Lower leg skin (tissue), 4 donors: Measurements from ENCODE around the gene RIGI. TPM values are rescaled to one million over a fixed set of nuclear protein-coding genes. Genes with fewer than 3 reads are reported as not detected.
"Not testable (repeated sequence)": the region's sequence is repeated elsewhere in the genome, so short reads cannot be mapped to it uniquely, and the experiment has no call there.

Experiments
- DNase-seq, 2 donors: peaks; one replicate each; pipeline ENCODE4 v3.0.0-alpha.2; 2019; ENCODE audit warnings: low spot score in 2 of 2
- H3K4me3 ChIP-seq: fragments of 200-600 bp; sonication (generic); 2 replicates; pipeline ENCODE4 v1.5.1; 2017; ENCODE audit warnings: mild to moderate bottlenecking, low read depth; ENCODE audit not compliant: poor library complexity, severe bottlenecking
- POLR2A ChIP-seq, 2 donors: fragments of 450-650 bp; IDR thresholded peaks; one replicate each; pipeline ENCODE4 v1.6.1; 2016 to 2017; ENCODE audit warnings: antibody characterized with exemption in 2 of 2, mild to moderate bottlenecking in 1 of 2, moderate library complexity in 1 of 2
- WGBS, 2 donors: methylation state at CpG; one replicate each; pipeline ENCODE4 v1.1.5; 2018; 5-methylcytosine and 5-hydroxymethylcytosine counted together
- intact Hi-C: fragments of 100-400 bp; cut with DNase I; formaldehyde crosslinking; loops from one replicate; pipeline ENCODE4 v1.15.0; 2023; ENCODE audit warnings: low total_unique reads
- total RNA-seq, 4 donors: library from RNA; depleted of rRNA; stranded (reverse); fragments of >200 nt; gene quantifications; one replicate each; pipeline ENCODE4 v1.1.0, GENCODE V29; 2016
- TF ChIP-seq, protein P1 (sequence below), 3 donors: fragments of 450-650 bp; IDR thresholded peaks; one replicate each; pipeline ENCODE4 v1.5.1; 2016; ENCODE audit warnings: antibody characterized with exemption in 3 of 3, mild to moderate bottlenecking in 3 of 3, moderate library complexity in 2 of 3

RIGI gene
- total RNA-seq, 4 donors from 2014 or later = 5.0 to 12.0 (median 7.1) TPM

DNA sequence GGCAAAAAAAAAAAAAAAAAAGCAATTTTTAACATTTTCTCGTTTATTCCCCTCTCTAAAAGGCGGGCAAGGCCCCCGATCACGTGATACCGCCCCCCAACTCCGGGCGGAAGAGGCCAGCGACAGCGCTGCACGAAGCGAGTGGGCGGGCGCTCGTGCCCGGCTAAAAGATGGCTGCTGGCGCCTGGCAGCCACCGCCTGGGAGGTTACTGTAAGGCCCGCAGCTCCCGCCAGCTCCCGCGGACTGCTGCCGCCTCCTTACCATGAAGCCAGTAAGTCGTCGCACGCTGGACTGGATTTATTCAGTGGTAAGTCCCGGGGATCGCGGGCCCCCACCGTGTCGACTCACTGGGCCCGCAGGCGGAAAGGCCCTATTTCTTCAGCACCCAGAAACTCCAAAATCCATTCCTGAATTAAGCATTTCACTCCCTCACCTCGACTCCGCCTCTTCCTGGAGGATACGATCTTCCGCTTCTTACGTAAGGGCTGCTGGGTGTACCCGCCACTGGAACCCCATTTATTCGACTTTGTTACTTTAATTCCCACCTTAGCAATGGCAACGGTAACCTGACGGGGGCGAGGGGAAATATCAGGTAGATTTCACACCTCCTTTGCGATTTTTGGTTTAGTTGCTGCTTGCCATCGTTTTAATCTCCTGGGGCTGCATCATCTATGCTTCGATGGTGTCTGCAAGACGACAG lies 26.3 kb upstream of the RIGI start, which contains the start of the genes SMIM27 and TOPORS:
SMIM27 (plus strand) TSS at position 156 of the 701 bp plus-strand sequence; CDS start at position 264, 108 bp downstream.
TOPORS (minus strand) TSS at position 415 of the 701 bp plus-strand sequence; CDS start at position 265, 150 bp downstream.
- peak; percentile 83 to 98 for DNase-seq
- H3K4me3 ChIP-seq = peak within 1 kb of the TSS; percentile 66
- TF ChIP-seq, protein P1, sequence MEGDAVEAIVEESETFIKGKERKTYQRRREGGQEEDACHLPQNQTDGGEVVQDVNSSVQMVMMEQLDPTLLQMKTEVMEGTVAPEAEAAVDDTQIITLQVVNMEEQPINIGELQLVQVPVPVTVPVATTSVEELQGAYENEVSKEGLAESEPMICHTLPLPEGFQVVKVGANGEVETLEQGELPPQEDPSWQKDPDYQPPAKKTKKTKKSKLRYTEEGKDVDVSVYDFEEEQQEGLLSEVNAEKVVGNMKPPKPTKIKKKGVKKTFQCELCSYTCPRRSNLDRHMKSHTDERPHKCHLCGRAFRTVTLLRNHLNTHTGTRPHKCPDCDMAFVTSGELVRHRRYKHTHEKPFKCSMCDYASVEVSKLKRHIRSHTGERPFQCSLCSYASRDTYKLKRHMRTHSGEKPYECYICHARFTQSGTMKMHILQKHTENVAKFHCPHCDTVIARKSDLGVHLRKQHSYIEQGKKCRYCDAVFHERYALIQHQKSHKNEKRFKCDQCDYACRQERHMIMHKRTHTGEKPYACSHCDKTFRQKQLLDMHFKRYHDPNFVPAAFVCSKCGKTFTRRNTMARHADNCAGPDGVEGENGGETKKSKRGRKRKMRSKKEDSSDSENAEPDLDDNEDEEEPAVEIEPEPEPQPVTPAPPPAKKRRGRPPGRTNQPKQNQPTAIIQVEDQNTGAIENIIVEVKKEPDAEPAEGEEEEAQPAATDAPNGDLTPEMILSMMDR (IDR thresholded peaks at IDR 0.05) = no peak
- TF ChIP-seq POLR2A (IDR thresholded peaks at IDR 0.05) = no peak
- 0% methylated on average over 45 to 46 of the region's 46 CpGs for WGBS, 2 donors
- intact Hi-C loops = no loop called here

DNA sequence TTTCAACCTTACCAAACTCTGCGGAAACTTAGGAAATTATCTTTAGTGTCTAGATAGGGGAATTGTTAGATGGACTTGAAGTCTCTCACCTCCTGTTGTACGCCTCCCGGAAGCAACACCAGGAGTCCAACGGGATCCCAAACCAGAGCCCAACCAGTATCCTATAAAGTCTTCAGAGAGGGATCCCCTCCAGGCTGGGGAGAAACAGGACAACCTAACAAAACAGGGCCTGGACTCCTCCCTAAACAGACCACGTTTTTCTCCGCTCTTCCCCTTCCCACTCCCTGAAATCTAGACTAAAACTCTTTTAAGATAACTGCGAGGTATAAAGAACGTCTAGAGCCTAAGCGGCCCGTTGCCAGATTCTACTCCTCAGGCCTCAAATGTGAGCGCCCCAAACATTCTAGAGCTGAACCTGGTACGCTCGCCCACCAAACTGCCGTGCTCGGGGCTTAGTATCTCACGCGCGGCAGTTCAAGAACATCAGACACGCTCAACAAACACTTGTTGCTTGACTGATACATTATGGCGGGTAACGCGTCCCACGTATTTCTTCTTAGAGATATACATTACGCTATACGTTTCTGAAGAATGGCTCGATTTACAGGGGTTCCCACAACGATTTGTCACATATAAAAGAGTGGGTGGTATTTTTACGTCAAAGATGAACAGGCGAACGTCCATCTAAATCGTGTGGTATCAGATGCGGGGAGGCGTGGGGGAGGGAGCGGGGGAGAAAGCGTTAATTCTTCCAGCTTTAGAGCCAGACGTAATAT lies 25.5 kb upstream of the RIGI start:
- 0 to 1% methylated on average over 36 of the region's 36 CpGs for WGBS, 2 donors
- TF ChIP-seq, protein P1 (IDR thresholded peaks at IDR 0.05) = no peak
- TF ChIP-seq POLR2A (IDR thresholded peaks at IDR 0.05) = no peak
- DNase-seq = peak; percentile 27 to 86
- H3K4me3 ChIP-seq = peak overlapping the region; percentile 66
- intact Hi-C loops = no loop called here

DNA sequence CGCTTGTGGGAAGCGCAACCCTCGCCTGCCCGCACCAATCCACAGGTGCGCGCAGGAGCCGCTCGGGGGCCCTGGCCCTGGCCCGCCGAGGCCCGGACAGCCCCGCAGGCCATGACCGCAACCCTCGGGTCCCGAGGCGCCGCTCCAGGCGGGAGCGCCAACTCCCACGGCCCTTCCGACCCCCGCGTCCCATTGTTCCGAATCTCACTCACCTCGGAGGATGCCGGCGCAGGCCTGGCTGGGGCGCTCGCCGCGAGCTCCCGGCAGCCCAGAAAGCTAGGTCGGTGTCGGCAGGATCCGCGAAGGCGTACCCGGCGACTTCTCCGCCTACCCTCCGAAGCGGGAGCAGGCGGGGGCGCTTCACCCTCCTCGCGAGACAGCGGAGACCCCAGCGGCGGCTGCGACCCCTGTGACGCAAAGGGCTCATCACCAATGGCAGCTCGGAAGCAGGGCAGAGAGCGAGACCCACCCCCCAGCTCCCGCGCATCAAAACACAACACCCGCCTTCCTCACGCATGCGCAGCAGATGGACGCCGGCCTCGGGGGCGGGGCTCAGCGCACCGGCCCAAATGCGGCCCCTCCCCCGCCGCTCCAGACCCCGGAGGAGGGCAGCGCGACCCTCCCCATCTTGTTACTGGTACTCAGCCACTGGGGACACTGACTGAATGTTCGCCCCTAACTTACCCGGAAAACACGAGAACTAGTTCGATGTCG lies 24.7 kb upstream of the RIGI start:
- WGBS, 2 donors = 0 to 1% methylated on average over 20 to 75 of the region's 75 CpGs
- H3K4me3 ChIP-seq = peak overlapping the region; percentile 66
- intact Hi-C loops = no loop called here
- peak; percentile 89 to 98 for DNase-seq
- TF ChIP-seq, protein P1 (IDR thresholded peaks at IDR 0.05) = no peak
- no peak for TF ChIP-seq POLR2A (IDR thresholded peaks at IDR 0.05)

DNA sequence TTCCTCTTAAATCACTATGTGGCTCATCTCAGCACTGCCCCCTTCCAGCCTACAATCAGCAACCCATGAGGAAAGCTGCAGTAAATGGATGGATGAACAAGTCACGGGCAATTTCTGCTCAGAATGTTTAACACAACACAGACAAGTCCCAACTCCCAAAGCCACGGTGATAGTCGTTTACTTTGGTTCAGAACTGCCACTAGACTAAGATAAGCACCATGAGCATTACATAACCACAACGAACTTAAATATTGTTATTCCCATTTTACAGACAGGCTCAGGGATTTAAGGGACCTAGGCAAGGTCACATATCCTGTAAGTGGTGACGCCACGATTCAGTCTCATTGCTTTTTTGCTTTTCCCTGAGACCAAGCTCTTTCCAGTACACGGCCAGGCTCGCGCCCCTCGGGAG lies 24.2 kb upstream of the RIGI start:
- intact Hi-C loops = no loop called here
- 2 to 3% methylated on average over 7 to 10 of the region's 10 CpGs for WGBS, 2 donors
- no peak for DNase-seq
- TF ChIP-seq, protein P1 (IDR thresholded peaks at IDR 0.05) = no peak
- TF ChIP-seq POLR2A (IDR thresholded peaks at IDR 0.05) = no peak
- H3K4me3 ChIP-seq = peak overlapping the region; percentile 66

DNA sequence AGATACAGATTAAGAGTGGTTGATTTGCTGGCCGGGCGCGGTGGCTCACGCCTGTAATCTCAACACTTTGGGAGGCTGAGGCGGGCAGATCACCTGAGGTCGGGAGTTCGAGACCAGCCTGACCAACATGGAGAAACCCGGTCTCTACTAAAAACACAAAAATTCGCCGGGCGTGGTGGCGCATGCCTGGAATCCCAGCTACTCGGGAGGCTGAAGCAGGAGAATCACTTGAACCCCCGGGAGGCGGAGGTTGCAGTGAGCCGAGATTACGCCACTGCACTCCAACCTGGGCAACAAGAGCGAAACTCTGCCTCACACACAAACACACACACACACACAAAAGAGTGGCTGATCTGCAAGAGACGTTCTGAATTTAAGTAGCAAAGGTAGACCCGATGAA lies 22.2 kb upstream of the RIGI start:
- intact Hi-C loops, H3K4me3 ChIP-seq, DNase-seq: not testable (repeated sequence)
- WGBS, 2 donors = 94 to 97% methylated on average over 20 of the region's 20 CpGs

DNA sequence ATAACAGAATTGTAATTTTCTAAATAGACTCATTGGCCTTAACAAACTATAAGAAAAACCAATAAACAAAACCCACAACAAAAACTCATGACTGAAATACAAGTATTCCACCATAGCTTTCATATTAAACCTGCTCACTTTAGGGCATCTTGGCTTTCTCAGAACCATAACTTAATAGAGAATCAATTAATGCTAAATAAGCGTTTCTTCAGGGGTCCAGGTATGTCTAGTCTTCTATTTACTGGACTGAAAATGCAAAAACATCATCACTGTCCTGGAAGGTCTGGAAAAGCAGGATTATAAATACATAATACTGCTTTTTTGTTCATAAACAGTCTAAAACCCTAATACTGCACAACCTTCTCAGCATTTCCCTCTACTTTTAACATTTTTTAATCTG lies 19.9 kb upstream of the RIGI start:
- no peak for DNase-seq
- 83 to 84% methylated on average over 1 of the region's 1 CpG for WGBS, 2 donors
- no peak for TF ChIP-seq POLR2A (IDR thresholded peaks at IDR 0.05)
- TF ChIP-seq, protein P1 (IDR thresholded peaks at IDR 0.05) = no peak
- no peak overlapping the region for H3K4me3 ChIP-seq
- intact Hi-C loops = no loop called here
